Stimulated activated CD8-positive, alpha-beta memory T cell treated with anti-CD3 and anti-CD28 coated beads, Interleukin-7, amount 100 ng/mL, for 48 hours (primary cell): ENCODE data around the gene SIGLEC10.
"Not testable (repeated sequence)": the region's sequence is repeated elsewhere in the genome, so short reads cannot be mapped to it uniquely, and the experiment has no call there.

ENCODE experiments used
- DNase-seq, 2 donors: peaks; one replicate each; pipeline ENCODE4 v3.0.0-alpha.2; 2020; ENCODE audit warnings: low read depth in 1 of 2; ENCODE audit errors: extremely low read depth in 1 of 2

The SIGLEC10 gene

DNA sequence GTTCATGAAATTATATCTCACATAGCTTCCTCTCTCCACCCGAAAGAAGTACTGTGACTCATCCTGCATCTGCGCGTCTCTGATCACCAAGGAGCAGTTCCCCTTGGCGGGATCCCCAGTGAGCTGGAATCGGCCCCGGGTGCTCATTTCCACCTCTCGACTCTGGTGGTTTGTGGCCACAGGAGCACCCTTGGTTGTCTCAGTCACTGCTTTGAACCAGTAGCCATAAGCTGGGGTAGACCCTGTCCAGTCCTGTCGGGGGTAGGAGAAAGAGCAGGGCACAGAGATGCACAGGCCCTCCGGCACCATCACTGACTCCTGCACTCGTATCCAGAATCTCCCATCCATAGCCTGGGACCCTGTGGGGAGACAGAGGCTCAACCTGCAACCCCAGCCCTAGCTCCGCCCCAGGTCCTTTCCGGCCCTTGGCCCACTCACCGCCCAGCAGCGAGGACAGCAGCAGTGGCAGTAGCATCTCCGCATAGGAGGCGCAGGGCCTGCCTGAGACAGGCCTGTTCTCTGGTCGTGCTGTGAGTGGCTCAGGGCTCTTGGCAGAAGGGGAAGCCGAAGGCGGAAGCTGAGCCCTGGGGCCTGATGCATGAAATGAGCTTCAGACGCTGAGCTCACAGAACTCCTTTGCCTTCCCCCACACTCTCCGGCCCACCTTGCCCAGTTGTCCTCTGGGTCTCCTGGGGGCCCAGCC, at the start of gene SIGLEC10:
Gene SIGLEC10 (minus strand): TSS at position 536 of the 703 bp plus-strand sequence. CDS start 61 bp downstream, at position 475.
- DNase-seq, result no peak

GRCh38 chr19:51466723-51467122, 49.3 kb upstream of the SIGLEC10 start:
- DNase-seq, result no peak

DNA sequence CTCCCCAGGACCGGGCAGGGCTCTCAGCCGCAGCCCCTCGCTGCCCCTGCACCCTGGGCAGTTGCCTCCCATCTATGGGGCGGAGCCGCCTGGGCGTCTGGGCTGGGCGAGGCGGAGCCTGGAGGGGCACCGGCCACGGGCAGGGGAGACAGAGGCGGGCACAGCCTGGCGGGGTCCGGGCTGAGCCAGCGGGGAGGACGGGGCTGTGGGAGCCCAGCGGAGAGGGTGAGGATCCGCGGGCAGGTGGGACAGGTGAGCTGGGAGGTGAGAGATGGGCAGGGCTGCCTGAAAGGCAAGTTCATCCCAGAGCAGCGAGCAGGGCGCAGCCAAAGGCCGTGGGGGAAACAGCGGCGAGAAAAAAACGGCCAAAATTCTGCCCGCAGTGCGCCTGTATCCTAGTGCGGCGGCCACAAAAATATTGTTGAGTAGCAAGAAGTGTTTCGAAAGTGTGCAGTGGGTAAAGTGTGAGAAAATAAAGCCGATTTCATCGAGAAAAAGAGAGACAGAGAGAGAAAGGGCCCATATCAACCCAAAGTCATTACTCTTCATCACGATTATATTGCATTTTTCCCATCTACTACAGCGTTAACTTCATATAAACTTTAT, 46.6 kb upstream of the SIGLEC10 start:
- DNase-seq, result not testable (repeated sequence)

- no peak for DNase-seq
These were observed 45.2 kb upstream of the SIGLEC10 start for GRCh38 chr19:51462681-51463080.

- DNase-seq, result no peak
These were observed 44.8 kb upstream of the SIGLEC10 start for GRCh38 chr19:51462276-51462675.

GRCh38 chr19:51461723-51462161, 44.3 kb upstream of the SIGLEC10 start:
- DNase-seq, result no peak

DNA sequence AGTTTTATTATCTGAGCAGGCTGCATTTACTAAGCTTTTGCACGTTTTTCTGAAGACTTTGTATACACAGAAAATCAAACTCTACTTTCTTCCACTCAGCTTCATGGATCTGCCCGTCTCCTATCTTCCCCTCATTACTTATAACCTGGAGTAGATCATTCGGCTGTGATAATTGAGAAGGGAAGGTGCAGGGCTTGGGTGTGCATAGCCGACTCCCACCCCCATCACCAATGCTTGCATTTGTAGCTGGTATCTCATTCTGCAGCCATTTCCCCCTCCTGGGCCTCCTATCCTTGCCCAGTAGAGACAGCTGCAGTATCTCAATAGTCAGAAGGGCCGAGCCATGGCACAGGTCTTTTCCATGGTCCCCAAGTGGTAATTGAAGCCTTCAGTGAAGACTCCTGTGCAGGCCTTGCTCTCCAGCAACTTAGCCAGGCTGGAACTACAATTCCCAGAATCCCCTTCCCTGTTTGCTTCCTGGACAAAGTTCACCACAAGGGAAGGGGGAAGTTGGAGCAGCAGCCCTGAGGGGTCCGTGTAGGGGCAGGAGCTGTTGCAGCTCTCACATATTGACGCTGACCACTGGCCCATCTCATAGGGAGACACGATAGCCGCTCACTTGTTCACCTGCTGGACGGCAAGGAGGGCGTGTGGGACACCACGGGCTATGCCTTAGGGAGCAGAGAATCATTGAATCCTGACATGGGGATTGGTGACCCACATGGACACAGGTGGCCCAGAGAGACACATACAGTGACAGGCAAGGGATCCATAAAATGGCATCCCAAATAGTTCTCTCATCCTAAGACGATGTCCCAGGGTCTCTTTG, 42.9 kb upstream of the SIGLEC10 start:
- no peak for DNase-seq

- DNase-seq, result no peak
These were observed 41.6 kb upstream of the SIGLEC10 start for GRCh38 chr19:51458899-51459505.

- DNase-seq, result no peak
These were observed 40.7 kb upstream of the SIGLEC10 start, which contains the start of gene SIGLEC8 for GRCh38 chr19:51458051-51458645. Gene SIGLEC8, minus strand, starts transcription at chr19:51458454. Its CDS starts 67 bp downstream, at chr19:51458387.

DNA sequence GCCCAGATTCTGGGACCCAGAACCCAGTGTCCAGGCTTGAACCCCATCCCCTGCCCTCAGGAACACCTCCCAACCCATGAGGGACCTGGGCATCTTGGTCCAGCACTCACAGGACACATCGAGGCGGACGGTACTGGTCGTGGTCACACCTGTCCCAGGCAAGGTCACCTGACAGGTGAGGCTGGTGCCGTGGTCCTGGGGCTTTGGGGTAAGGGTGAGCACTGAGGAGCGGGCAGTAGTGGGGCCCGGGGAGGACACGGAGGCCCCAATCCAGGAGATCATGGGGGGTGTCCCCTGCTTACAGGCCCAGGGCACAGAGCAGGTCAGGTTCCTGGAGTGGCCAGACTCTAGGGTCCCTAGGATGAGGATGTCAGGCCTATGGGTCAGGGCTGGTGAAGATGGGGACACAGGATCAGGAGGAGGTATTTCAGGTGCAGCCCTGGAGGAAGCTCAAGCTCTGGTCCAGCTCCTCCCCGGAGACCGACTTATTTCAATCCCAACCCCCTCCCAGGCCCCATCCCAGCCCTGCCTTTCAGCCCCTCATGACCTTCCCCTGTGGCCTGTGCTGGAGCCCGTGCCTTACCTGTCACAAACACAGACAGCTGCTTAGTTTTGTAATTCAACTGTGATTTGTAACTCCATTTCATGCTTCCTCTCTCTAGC, 40.0 kb upstream of the SIGLEC10 start:
- DNase-seq, result no peak

DNA sequence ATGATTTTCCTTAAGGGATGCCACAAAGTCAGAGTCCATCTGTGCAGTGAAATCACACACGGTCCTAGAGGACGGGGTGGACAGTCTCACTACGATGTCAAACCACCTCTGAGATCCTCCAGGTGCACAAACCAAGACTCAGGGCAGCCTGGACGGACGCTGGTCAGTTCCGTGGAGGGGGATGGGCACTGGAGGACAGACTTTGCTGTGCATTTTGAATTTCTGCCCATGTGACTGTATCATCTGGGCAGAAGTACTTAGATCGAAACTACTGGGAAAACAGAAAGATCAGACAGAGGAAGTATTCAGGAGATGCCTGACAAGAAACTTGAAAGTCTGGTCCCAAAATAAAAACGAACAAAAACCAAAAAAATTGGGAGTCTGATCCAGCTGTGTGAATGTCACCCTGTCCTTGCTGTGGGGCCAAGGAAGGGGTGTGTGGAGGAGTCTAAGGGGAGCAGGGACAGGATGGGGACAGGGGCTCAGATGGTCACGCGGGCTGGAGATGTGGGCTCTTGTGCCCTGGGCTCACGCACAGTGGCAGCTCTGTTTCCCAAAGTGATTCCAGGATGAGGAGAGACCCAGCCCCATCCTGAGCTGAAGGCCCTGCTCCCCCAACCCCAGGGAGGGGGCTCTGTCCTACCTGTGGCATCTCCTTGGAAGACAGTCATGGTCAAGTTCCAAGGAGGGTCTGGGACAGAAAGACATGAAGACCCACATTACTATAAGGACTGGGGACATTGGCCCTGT, 39.3 kb upstream of the SIGLEC10 start:
- DNase-seq, result no peak

GRCh38 chr19:51450730-51451307, 33.4 kb upstream of the SIGLEC10 start:
- peak in 1 of 2 donors; percentile 58 for DNase-seq

DNA sequence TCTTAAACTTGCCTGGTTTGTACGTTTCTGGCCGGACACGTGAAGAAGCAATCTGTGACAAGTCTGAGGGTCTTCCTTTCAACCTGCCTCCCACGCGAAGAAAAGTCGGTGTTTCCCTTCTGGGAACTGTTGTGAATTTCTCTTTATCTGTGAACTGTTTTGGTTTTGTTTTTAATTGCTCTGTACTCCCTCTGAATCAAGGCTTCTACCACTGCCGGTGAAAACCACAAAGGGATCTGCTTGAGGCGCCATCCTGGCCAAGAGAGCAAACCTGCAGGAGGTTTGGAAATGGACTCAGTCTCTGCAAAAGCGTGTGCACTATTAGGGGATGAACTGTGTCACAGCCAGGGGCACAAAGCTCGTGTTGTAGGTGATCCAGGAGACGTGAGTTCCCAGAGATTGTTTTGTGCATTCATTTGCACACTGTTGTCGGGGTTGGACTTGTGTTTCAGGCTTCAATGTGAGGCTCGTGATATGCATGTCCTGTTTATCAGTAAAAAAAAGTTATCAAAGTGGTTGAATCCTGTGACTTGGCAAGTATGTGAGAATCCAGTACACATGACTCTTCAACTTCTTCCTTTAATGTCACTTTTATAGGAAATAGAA, 31.1 kb upstream of the SIGLEC10 start:
- peak; percentile 38 to 76 for DNase-seq

DNA sequence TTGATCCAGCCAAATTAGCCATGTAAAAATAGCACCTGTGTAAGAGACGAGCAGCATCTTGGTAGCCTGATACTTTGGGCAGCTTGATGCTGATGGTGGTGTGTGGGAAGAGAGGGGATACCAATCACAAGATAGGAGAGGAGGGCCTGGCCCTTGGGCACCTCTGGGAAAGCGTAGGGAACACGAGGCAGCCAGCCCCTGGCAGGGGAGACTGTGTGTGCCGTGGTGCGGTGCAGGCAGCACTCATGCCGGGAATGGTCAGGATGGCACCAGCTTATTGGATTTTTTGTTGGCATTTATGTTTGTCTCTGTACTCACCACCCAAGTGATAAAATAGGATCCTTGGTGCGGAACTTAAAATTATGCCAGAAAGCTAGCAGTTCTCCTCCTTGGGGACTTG, 30.6 kb upstream of the SIGLEC10 start:
- DNase-seq, result no peak

GRCh38 chr19:51447510-51447909, 30.1 kb upstream of the SIGLEC10 start:
- not testable (repeated sequence) for DNase-seq

DNA sequence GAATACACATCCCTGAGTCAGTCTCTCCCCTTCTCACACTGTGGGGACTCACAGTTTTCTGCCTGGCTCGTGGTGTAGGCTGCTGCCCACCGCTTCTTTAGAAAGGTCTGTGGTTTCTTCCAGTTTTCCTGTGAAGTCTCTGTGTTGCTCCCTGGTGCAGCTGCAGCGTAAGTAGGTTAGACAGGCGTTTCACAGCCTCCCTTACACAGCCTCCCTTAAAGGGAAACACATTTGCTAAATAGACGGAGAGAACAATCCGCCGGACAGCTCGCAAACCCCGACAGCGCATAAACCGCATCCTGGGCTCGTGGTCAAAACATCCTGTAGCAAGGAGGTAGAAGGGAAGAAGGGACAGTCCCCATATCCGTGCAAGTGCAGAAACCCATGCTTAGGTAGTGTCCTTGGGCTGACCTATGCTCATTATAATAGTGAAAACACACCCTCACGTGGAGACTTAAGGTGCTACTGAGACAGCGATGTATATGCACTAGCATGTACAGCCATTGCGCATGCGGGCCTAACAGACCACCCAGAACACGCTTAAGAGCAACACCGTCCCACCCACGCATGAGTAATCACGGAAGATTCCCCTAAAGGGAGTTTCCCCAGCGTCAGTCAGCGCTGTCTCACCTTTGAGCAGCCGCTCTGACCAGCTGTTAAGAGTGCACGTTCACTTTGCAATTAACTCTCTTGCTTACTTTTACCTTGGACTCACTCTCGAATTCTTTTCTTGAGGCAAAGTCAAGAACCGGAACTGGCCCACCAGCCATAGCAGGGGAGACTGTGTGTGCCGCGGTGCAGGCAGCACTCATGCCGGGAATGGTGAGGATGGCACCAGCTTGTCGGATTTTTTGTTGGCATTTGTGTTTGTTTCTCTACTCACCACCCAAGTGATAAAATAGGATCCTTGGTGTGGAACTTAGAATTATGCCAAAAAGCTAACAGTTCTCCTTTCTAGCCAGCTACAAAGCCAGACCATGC, 24.3 kb upstream of the SIGLEC10 start:
- peak; percentile 81 to 94 for DNase-seq

DNA sequence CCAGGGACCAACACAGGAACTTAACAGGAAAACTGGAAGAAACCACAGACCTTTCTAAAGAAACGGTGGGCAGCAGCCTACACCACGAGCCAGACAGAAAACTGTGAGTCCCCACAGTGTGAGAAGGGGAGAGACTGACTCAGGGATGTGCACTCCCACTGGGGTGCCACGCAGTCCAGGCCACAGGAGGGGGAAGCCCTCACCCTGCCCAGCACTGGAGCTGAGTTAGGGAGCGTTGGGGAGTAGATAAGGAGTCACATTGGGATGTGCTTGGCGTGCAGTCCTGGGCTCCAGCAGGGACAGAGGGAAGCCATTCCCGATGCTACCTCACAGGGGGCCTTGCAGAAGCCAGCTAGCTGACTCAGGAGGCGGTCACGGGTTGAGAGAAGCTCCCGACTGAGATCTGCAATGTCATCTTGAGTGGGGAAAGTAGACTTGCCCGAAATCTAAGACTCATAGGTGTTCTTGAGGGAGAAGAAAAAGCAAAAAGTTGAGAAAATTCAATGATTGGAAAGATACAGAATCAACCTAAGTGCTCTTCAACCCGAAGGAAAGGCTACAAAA, 23.5 kb upstream of the SIGLEC10 start:
- peak; percentile 43 to 79 for DNase-seq
